Chondrocyte (in vitro differentiated cells): Measurements from ENCODE around the gene SNRNP70. TPM values are rescaled to one million over a fixed set of nuclear protein-coding genes. Genes with fewer than 3 reads are reported as not detected.
A peak's percentile ranks its signal among the peaks of the same experiment; 100 is the strongest.

Source experiments
- DNase-seq: peaks from one replicate; pipeline ENCODE4 v3.0.0; 2021; ENCODE audit warnings: mixed read lengths, low spot score
- H3K27ac Mint-ChIP-seq: one replicate; pipeline ENCODE4 v1.8.0; 2021; ENCODE audit warnings: mild to moderate bottlenecking, moderate library complexity, mixed read lengths; ENCODE audit not compliant: unreplicated experiment
- H3K27me3 Mint-ChIP-seq: 2 replicates; pipeline ENCODE4 v1.8.0; 2021; ENCODE audit warnings: low read depth, mixed read lengths
- H3K36me3 Mint-ChIP-seq: 2 replicates; pipeline ENCODE4 v1.8.0; 2021; ENCODE audit warnings: low read depth, mixed read lengths
- H3K4me1 Mint-ChIP-seq: 2 replicates; pipeline ENCODE4 v1.8.0; 2021; ENCODE audit warnings: low read depth, mild to moderate bottlenecking, mixed read lengths
- H3K4me3 Mint-ChIP-seq: one replicate; pipeline ENCODE4 v1.8.0; 2021; ENCODE audit warnings: mild to moderate bottlenecking, moderate library complexity, mixed read lengths; ENCODE audit not compliant: unreplicated experiment
- H3K9me3 Mint-ChIP-seq: 2 replicates; pipeline ENCODE4 v1.8.0; 2021; ENCODE audit warnings: low read depth, mixed read lengths
- CTCF ChIP-seq: fragments of 200-600 bp; sonication (generic); IDR thresholded peaks from 2 replicates; pipeline ENCODE4 v1.5.0; 2021; ENCODE audit warnings: antibody characterized with exemption, mild to moderate bottlenecking, moderate library complexity
- total RNA-seq: library from RNA; stranded (reverse); gene quantifications from 3 replicates; pipeline ENCODE4 v1.2.1, GENCODE V29; 2021

The SNRNP70 gene
- total RNA-seq, 1 donor from 2014 or later, result 151 TPM

DNA sequence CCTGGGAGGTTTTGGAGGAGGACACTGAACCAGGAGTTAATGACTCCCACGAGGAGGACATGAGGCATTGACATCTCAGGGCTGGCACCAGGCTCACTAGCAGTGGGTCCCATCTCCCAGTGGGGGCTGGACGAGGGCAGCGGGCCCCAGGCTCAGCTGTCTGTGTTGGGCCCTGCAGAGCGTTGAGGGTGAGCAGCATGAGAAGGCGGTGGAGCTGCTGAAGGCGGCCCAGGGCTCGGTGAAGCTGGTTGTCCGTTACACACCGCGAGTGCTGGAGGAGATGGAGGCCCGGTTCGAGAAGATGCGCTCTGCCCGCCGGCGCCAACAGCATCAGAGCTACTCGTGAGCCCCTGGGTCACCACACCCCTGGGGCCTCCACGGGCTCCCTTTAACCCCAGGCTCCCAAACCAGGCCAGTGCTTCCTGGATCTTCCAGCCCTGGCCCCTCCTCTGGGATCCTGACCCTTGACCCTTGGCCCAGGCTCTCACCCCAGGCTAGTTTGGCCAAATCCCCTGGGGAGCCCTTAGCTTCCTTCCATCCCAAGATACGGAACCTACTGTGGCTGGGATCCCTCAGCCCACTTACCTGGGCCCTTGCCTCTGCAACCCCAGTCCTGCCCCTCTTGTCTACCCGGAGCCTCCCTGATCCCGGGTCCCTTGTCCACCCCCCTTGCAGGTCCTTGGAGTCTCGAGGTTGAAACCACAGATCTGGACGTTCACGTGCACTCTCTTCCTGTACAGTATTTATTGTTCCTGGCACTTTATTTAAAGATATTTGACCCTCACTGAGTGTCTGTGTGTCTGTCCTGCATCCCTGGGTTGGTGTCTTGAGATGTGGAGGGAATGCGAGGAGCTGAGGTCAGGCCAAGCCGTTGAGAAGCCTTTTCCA, 32.7 kb downstream of the SNRNP70 start:
- no peaks in the 10 kb centered on the region for H3K9me3 Mint-ChIP-seq
- H3K27ac Mint-ChIP-seq, result peak overlapping the region; percentile 93
- TF ChIP-seq CTCF, result no peak
- no peaks in the 10 kb centered on the region for H3K36me3 Mint-ChIP-seq
- DNase-seq, result no peak
- peak overlapping the region; percentile 83 for H3K4me3 Mint-ChIP-seq
- H3K27me3 Mint-ChIP-seq, result no peaks in the 10 kb centered on the region
- peaks cover 37% of the 10 kb centered on the region for H3K4me1 Mint-ChIP-seq

DNA sequence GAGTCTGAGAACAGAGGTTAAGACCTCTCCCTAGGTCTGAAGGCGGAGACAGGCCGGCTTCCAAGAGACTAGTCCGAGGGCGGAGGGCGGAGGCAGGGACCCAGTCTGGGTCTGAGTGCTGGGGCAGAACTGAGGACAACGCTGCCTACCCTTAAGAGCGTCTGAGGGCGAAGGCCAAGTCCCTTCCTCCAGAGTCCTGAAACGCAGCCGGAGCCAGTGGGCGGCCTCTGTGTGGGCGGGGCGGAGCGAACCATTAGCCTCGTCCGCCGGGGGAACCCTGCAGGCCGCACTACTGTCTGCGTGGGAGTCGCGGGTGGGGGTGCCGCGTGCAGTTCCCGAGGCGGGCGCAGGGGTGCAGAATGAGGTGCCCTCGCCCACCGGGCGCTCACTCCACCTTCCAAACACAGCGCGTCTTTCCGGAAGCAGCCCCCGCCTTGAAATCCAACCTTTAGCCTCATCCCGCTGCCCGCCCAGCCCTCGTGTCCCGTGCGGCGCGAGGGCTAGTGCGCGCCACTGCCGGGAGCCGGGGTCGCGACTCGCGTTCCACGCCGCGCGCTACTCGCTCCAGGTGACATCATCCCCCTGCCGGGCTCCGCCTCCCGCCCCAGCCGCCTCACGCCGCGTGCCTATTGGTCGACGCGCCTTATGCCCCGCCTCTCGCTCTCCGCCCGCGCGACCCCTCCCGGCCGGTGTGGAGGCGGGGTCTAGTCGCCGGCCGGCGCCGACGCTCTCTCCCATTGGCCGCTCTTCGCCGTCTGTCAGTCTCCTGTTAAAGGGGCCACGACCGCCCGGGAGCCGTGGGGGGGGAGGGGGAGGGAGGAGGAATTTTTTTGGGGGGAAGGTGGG, 33.5 kb downstream of the SNRNP70 start, which contains the start of gene C19orf73:
TSS of gene C19orf73 (minus strand) at position 579 of the 846 bp plus-strand sequence. CDS start at position 458, 121 bp downstream.
- Mint-ChIP-seq H3K9me3 (no peaks in the 10 kb centered on the region), H3K4me1 (peaks cover 31% of the 10 kb centered on the region), H3K27me3 (no peaks in the 10 kb centered on the region), H3K4me3 (peak within 1 kb of the TSS; percentile 83), H3K36me3 (no peaks in the 10 kb centered on the region), H3K27ac (peak within 1 kb of the TSS; percentile 93)
- DNase-seq, result peak; percentile 99
- TF ChIP-seq CTCF, result peak; percentile 43

- H3K36me3 Mint-ChIP-seq, result no peaks in the 10 kb centered on the region
- H3K9me3 Mint-ChIP-seq, result no peaks in the 10 kb centered on the region
- peak within 1 kb of the TSS; percentile 83 for H3K4me3 Mint-ChIP-seq
- H3K27me3 Mint-ChIP-seq, result no peaks in the 10 kb centered on the region
- H3K4me1 Mint-ChIP-seq, result peaks cover 27% of the 10 kb centered on the region
- DNase-seq, result no peak
- TF ChIP-seq CTCF, result peak; percentile 16
- H3K27ac Mint-ChIP-seq, result peak within 1 kb of the TSS; percentile 93
Observed at GRCh38 chr19:49119411-49120324, 34.4 kb downstream of the SNRNP70 start, which contains the start of gene PPFIA3. PPFIA3 (plus strand) TSS chr19:49119544; CDS start chr19:49127874, 8,330 bp downstream.

GRCh38 chr19:49120325-49120683, 35.1 kb downstream of the SNRNP70 start:
- H3K36me3 Mint-ChIP-seq, result no peaks in the 10 kb centered on the region
- no peak overlapping the region for H3K4me3 Mint-ChIP-seq
- H3K27me3 Mint-ChIP-seq, result no peaks in the 10 kb centered on the region
- no peaks in the 10 kb centered on the region for H3K9me3 Mint-ChIP-seq
- peaks cover 23% of the 10 kb centered on the region for H3K4me1 Mint-ChIP-seq
- TF ChIP-seq CTCF, result no peak
- no peak overlapping the region for H3K27ac Mint-ChIP-seq
- DNase-seq, result no peak
